HTR-8/SVneo (cell line): ENCODE measurements around the gene IMPA2.
A peak's percentile ranks its signal among the peaks of the same experiment; 100 is the strongest.
"Not testable (repeated sequence)": the region's sequence is repeated elsewhere in the genome, so short reads cannot be mapped to it uniquely, and the experiment has no call there.

Experiments used
- DNase-seq: peaks from one replicate; pipeline ENCODE4 v3.0.0; 2011; ENCODE audit warnings: low spot score, mixed read lengths; ENCODE audit not compliant: insufficient read length
- FAIRE-seq: peaks from 2 replicates; lab custom pipeline; 2011; peaks lifted over from hg19 to GRCh38; lab: Jason Lieb, UNC

The IMPA2 gene

DNA sequence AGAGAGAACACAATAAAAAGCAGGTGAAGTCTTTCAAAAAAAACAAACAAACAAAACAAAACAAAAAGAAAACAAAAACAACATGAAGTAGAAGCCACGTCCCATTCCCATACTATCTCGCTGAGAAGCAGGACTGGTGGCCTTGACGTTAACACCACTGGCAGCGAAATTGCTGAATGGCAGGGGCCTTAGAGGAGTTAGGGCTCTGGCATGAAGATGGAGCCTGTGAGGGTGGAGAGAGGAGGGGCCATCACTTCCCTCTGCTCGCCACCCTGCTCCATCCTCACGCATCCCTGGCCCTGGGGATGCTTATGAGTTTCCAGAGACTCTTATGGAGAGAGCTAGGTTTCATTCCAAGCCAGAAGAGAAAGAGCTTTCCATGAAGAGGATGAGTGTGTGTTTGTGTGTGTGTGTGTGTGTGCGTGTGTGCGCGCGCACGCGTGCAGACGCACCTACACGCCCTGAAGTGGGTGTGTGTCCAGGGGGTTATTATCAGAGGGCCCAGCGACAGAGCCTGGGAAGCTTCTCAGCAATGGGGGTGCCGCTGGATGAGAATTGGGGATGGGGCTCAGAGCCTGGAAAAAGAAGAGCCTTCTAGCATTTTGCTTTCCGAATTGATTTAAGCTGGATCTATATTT lies 20.4 kb upstream of the IMPA2 start:
- FAIRE-seq = no peak

DNA sequence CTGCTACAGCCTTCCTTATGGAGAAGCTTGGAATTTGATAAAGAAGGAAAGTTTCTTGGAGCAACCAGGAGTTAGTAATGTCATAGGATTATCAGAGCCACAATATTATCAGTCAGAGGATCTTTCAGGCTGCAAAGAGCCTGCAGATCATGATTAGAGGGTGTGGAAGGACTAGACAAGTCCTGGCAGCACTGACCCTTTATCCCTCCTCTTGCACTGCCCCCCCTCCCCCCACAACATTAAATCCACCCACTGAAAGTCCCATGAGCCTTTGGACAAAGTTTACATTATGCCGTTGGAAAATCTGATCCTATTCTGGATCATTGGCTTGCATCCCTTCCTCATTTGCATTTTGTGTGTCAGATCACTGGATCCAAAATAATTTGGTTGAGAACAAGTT lies 18.7 kb upstream of the IMPA2 start:
- no peak for FAIRE-seq

More for the DNA sequence above, 20.4 kb upstream of the IMPA2 start:
- DNase-seq = no peak

DNA sequence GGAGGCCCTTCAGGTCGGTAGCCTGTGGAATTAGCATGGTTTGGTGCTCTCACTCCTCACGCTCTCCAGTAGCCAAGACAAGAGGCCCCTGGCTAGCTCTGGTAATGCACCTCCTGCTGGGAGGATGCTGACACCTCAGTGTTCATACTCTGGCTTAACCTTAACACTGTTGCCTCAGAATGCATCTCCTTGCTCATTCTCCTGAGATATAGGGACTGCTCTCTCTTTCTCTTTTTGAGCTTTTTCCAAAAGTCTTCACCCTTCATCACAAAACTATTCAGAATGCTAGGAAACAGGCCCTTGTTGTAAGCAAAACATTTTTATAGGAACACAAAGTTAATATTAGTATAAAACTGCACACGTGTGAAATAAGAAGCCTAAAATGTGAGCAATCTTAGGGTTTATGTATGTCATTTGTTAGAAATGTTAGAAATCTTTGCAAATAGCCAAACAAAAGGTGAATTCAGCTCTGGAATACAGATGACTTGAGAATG lies 17.3 kb upstream of the IMPA2 start:
- FAIRE-seq = no peak
- DNase-seq = no peak

More for the DNA sequence above, 18.7 kb upstream of the IMPA2 start:
- DNase-seq = no peak

DNA sequence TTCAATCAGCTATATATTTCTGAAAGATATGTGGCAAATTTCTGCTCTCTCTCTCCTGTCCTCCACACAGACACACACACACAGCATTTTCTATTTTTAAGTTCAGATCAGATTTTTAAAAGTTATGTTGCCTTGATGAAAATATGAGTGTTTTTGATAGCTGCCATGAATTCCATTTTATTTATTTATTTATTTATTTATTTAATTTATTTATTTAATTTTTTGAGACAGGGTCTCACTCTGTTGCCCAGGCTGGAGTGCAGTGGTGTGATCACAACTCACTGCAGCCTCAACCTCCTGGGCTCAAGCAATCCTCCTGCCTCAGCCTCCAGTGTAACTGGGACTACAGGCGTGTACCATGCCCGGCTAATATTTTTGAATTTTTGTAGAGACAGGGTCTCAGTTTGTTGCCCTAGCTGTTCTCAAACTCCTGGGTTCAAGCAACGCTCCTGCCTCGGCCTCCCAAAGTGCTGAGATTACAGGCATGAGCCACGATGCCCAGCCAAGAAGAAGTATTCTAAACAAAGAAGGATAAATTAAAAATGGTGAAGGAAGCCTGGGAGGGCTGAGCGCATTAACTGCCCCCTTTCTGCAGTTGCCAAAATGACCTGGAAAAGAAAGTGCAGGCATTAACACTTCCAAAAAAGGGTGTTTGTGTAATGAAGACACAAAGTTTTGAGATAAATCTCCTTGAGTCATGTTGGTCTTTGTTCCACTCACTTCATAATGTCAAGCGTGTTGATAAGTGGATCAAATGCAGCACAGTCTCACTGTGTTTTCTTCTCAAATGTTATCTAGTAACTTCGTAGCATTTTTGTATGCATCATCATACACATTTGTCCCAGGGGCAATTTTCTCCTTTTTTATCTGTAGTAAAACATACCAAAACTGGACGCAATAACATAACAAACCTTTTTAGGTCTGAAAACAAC lies 11.1 kb upstream of the IMPA2 start:
- FAIRE-seq = no peak
- no peak for DNase-seq

DNA sequence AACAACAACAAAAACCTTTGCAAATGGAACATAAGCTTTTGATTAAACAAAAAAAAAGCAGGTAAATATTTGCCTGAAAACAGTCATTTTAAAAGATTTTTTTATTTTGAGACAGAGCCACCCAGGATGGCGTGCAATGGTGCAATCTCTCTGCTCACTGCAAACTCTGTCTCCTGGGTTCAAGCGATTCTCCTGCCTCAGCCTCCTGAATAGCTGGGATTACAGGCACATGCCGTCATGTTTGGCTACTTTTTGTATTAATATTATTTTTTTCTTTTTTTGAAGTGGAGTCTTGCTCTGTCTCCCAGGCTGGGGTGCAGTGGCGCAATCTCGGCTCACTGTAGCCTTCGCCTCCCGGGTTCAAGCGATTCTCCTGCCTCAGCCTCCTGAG lies 10.5 kb upstream of the IMPA2 start:
- not testable (repeated sequence) for FAIRE-seq, DNase-seq

DNA sequence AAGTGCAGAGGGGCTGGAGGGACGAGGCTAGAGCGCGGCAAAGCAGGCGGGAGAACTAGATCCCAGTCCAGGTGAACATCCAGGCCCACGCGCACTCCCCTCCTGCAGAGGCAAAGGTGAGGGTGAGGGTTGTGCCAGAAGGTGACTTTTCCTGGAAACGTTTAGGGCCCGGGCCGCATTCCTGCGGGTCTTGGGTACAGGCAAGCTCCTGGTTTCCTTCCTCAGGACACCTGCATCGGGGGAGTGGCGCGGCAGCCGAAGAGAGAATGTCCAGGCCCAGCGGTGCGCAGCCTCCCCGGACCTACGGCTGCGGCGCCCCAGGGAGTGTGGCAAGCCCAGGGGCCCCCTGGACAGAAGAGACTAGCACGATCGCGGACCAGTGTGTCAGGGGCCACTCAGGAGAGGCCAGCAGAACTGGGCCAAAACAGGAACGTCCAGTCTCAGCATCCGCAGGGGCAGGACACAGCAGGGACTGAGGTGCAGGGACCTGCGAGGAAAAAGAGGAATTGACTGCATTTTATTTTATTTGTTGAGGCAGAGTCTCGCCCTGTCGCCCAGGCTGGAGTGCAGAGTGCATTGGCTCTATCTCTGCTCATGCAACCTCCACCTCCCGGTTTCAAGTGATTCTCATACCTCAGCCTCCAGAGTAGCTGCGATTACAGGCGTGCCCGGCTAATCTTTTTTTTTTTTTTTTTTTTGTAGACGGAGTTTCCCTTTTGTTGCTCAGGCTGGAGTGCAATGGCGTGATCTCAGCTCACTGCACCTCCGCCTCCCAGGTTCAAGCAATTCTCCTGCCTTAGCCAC lies 8.7 kb upstream of the IMPA2 start:
- no peak for FAIRE-seq
- no peak for DNase-seq

DNA sequence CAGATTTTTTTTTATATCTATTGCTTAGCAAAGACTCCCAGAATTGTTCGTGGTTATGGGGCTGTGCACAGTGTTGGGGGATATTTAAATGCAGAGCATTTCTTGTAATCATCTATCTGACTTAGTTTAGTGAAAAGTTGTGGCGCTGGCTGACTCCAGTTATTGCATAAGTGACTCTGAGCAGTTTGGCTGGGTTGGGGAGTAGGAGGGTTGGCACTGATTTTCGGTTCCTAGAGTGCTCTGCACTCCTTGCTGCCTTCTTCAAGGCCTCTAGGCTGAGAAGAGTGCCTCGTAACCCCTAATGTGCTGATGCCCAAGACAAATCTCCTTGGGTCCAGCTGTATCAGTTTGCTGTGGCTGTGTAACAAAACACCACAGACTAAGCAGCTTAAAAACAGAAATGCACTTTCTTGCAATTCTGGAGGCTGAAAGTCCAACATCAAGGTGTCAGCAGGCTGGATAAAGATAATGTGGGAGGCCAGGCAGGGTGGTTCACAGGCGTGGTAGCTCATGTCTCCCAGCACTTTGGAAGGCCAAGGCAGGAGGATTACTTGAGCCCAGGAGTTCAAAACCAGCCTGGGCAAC lies 6.5 kb upstream of the IMPA2 start:
- FAIRE-seq (no peak), DNase-seq (no peak)

DNA sequence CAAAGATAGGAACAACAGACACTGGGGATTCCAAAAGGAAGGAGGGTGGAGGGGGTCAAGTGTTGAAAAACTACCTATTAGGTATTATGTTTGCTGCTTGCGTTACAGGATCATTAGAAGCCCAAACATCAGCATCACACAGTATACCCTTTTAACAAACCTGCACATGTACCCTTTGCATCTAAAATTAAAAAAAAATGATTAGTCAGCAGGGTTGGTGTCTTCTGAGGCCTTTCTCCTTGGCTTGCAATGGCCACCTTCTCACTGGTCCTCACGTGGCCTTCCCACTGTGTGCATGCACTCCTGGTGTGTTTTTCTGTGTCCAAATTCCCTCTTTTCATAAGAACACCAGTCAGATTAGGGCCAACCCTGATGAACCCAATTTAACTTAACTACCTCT lies 5.6 kb upstream of the IMPA2 start:
- DNase-seq = no peak
- FAIRE-seq = no peak

DNA sequence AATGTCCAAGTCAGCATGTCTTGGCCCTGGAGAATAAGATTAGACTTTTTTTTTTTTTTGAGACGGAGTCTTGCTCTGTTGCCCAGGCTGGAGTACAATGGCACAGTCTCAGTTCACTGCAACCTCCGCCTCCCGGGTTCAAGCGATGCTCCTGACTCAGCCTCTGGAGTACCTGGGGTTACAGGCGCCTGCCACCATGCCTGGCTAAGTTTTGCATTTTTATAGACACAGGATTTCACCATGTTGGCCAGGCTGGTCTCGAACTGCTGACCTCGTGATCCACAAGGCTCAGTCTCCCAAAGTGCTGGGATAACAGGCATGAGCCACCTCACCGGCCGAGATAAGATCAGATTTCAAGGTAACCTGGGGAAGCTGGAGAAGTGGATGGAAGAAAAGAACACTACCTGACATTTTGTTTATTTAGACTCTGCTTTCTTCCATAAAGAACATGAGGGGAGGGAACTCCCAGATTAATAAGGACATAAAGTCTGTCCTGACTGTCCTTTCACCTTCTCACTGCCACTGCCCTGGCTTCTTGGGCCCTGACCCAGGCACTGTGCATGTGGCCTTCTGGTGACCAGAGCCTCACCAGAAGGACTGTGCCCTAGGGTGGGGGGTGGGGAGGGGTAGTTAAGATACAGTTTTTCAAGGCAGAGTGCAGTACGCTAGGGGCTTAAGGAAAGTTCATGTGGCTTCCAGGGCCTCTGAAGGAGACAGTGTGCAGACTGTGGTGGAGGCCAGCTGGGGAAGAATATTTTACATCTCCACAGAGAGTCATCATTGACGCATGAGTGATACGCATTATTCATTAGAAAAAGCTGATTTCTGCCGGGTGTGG lies 4.8 kb upstream of the IMPA2 start:
- no peak for FAIRE-seq
- no peak for DNase-seq

DNA sequence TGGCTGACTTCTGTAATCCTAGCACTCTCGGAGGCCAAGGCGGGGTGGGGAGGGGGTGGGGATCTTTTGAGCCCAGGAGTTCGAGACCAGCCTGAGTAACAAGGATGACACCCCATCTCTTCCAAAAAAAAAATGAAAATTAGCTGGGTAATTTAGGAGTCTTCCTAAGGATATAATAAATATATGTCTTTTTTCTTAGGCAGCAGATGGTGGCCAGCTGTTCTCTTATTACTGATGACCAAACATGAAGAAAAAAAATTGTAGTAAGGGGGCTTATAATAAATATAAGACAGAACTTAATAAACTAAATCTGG lies 4.2 kb upstream of the IMPA2 start:
- DNase-seq = no peak
- no peak for FAIRE-seq

DNA sequence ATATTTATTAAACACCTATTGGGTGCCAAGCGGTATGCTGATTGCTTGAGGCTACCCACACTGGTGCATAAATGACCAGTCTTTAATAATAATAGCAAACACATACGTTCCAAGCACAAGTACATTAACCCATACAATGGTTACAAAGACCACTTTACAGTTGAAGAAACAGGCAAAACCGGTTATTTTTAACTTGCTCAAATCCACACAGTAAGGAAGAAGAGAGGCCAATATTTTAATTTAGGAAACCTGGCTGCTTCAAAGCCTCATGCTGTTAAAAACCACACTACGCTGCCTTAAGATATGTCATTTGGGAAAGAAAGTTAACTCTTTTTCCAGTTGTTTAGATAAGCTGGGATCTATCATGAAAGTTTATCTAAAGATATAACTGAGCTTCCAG lies 2.4 kb upstream of the IMPA2 start:
- DNase-seq (no peak), FAIRE-seq (no peak)

DNA sequence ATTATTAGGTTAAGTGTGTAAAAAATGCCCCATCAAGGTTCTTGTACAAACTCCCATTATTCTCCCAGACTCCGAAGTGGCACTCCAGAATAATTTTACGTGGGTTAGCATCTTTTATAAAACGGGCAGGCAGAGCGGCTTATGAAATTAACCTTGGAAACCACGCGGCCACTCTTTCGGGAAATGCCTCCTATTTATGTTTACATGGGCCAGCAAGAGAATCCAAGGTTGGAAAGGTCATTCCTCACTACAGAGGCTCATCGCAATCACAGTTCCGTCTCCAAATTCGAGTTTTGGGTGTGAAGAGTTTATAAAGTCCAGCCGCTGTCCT lies 1.2 kb upstream of the IMPA2 start:
- FAIRE-seq (no peak), DNase-seq (no peak)

DNA sequence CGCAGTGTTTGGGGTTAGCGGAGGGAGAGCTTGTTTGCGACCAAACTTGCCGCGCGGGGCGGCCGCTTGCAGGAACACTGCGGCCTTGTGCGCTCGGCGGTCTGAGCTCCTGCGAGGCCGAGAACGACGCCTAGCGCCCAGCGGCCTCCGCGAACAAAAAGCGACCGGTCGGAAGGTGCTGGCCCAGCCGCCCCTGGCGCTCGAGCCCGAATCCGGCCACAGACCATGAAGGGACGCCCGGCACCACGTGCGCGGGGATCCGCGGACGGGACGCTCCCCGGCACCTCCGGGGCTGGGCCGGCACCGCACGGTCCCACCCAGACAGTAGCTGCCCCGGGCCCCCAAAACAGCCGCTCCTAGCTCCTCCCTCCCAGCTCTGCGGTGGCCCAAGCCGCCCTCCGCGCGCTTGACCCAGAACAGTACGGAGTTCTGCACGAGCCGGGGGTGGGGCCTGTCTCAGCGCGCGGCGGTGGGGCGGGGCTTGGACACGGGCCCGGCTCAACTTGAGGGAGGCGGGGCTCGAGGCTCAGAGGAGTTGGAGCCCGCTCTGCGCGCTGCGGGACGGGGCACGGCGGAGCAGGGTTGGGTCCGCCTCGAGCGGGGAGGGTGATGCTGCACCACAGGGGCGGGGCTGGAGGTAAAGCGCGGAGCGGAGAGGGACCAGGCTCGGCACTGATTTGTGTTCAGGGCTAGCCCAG lies 664 bp upstream of the IMPA2 start:
- FAIRE-seq (peak; percentile 92), DNase-seq (peak; percentile 93)

DNA sequence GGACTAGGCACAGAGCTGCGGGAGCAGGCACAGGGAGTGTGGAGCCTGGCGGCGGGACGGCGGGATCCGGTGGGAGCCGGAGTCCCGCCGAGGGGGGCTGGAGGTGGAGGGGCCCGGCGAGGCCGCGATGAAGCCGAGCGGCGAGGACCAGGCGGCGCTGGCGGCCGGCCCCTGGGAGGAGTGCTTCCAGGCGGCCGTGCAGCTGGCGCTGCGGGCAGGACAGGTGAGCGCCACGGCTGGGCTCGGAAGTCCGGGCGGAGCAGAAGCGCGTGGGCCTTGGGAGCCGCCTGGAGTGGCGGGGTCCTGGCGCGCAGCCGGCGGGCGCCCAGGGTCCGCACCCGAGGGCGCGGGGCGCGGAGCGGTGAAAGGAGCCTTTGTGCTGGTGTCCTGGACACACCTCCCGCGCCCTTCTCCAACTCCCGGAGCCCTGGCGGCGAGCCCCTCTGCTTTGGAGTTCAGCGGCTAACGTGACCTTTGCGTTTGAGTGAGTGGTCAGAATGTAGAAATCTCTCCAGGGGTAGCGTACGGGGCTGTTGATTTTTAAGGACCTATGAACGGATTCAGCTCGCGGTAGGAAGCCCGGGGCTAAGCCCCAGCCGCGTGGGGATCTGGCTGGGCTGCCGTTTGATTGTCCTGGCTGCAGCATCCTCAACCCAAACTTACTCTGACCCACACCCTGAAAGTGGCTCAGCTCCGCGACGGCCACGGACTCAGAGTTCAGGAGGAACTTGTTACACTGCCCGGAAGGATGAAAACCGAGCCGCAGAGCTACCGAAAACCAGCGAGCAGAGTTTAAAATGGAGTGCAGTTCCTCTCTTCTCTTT lies 448 bp downstream of the IMPA2 start:
- no peak for FAIRE-seq

DNA sequence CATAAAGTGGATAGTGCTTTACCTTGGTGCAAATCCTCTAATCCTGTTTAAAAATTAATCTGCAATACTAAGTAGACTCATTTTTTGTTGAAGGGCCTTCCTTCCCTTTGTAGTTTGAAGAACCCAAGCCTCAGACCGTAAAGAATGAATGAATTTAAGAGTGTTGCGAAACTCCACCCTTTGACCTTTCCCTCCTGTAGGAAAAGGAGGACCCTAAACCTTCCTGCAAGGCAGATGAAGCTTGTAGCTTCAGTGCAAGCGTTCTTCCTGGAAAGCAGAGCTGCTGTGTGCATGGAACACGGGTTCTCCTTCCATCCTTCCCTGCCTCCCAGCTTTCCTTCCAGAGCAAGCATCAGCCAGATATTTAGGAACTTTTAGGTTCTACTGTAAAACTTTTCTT lies 1.7 kb downstream of the IMPA2 start:
- no peak for DNase-seq
- no peak for FAIRE-seq

More for the DNA sequence above, 448 bp downstream of the IMPA2 start:
- DNase-seq = no peak

DNA sequence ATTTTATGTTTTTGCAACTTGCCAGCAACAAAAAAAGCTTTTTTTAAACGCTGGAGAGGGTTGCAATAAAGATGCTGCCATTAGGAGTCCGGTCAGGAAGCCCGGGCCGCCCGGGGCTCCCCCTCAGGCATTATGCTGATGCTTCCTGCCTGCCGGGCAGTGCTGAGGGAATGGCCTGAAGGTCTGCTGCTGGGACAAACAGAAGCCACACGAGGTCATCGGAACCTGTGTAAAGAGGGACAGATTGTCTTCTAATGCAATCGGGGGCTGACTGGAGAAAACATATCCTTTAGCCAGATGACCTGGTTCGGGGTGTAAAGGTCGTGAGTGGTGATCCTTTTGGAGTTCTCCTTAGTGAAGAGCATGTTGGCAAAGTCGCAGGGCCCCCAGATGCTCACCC lies 2.3 kb downstream of the IMPA2 start:
- no peak for DNase-seq
- no peak for FAIRE-seq

DNA sequence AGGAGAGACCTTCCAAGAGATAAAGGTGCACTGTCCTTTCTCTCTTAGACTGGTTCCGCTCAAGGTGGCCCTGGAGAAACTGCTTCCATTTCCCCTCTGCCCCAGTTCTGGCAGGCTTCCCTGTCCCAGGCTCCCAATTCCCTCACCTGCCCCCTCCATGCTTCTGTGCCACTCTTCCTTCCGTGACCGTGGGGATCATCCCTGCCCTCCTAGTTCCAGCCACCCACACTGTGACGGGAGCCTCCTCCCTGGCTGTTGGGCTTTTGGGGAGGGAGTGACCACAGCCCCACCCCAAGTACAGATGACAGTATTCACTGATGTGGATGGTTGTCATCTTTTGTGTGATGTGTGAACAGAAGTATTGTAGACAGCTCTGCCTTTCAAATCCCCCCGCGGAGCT lies 2.8 kb downstream of the IMPA2 start:
- FAIRE-seq = no peak
- DNase-seq = no peak

DNA sequence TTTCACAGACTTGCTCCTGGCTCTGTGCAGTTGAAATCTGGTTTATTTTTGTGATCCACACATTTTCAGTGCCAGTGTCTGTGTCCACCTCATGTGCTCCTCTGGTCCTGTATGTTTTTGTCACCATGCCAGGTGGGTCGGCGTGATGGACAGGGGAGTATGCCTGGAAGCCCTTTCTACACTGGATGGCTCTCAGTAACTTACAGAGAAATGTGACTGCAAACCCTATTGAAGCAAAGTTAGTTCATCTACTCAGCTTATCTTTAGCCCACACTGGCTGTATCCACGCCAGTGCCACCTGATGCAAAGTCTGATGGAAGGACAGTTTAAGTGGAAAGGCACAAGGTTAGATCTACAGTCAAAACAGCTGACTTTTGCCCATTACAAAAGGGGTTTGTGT lies 4.3 kb downstream of the IMPA2 start:
- FAIRE-seq (no peak), DNase-seq (no peak)
